SU-DHL-6 (cell line): Measurements from ENCODE around the gene LGALS4.
"Not testable (repeated sequence)": the region's sequence is repeated elsewhere in the genome, so short reads cannot be mapped to it uniquely, and the experiment has no call there.

Experiments
- H2AFZ ChIP-seq: fragments of 200-600 bp; sonication (generic); 2 replicates; pipeline ENCODE4 v1.6.1; 2014; ENCODE audit warnings: low read depth, mild to moderate bottlenecking, moderate library complexity, mixed read lengths, antibody characterized with exemption, low read length; ENCODE audit not compliant: severe bottlenecking
- H3F3A ChIP-seq: fragments of 200-600 bp; shearing (Covaris generic); 2 replicates; pipeline ENCODE4 v1.6.0; 2016; ENCODE audit warnings: antibody characterized with exemption, mild to moderate bottlenecking; ENCODE audit not compliant: insufficient read depth
- H3K27ac ChIP-seq: fragments of 200-600 bp; sonication (generic); 2 replicates; pipeline ENCODE4 v1.5.1; 2016; ENCODE audit warnings: low read depth, mild to moderate bottlenecking, low read length, moderate library complexity, mixed read lengths
- H3K27me3 ChIP-seq: fragments of 200-600 bp; sonication (generic), shearing (Covaris generic); 2 replicates; pipeline ENCODE4 v1.6.0; 2014; ENCODE audit warnings: mild to moderate bottlenecking, low read length
- H3K36me3 ChIP-seq: fragments of 200-600 bp; sonication (generic); 2 replicates; pipeline ENCODE4 v1.6.1; 2014; ENCODE audit warnings: mild to moderate bottlenecking, low read length, mixed read lengths
- H3K4me2 ChIP-seq: fragments of 300-600, 200-600 bp; shearing (Covaris generic), sonication (generic); 2 replicates; pipeline ENCODE4 v1.6.0; 2014; ENCODE audit warnings: low read length, low read depth, mild to moderate bottlenecking; ENCODE audit not compliant: poor library complexity, severe bottlenecking
- H3K4me3 ChIP-seq: fragments of 200-600 bp; sonication (generic); 2 replicates; pipeline ENCODE4 v1.5.1; 2014; ENCODE audit warnings: antibody characterized with exemption, low read length, mild to moderate bottlenecking, mixed read lengths; ENCODE audit not compliant: insufficient read depth, poor library complexity, severe bottlenecking
- H3K79me2 ChIP-seq: fragments of 200-600 bp; sonication (generic); 2 replicates; pipeline ENCODE4 v1.6.1; 2014; ENCODE audit warnings: mild to moderate bottlenecking, low read length, moderate library complexity; ENCODE audit not compliant: insufficient read depth
- H3K9ac ChIP-seq: fragments of 200-600 bp; sonication (generic); 2 replicates; pipeline ENCODE4 v1.7.0; 2014; ENCODE audit warnings: mild to moderate bottlenecking, low read length
- H3K9me2 ChIP-seq: fragments of 200-600 bp; sonication (generic); replicated peaks from 2 replicates; pipeline ENCODE4 v1.6.1; 2014; ENCODE audit warnings: low read length; ENCODE audit not compliant: insufficient read depth
- H3K9me3 ChIP-seq: fragments of 200-600 bp; sonication (generic); 2 replicates; pipeline ENCODE4 v1.6.1; 2014; ENCODE audit warnings: low read length, mixed read lengths; ENCODE audit not compliant: insufficient read depth
- H4K20me1 ChIP-seq: fragments of 200-600 bp; sonication (generic); 2 replicates; pipeline ENCODE4 v1.6.1; 2014; ENCODE audit warnings: low read depth, mild to moderate bottlenecking, antibody characterized with exemption, low read length, moderate library complexity, mixed read lengths
- EZH2phosphoT487 ChIP-seq: fragments of 200-600 bp; sonication (generic), shearing (Covaris generic); conservative IDR thresholded peaks from 2 replicates; pipeline ENCODE4 v1.6.1; 2018; ENCODE audit warnings: mild to moderate bottlenecking, antibody characterized with exemption, low read length, moderate library complexity, mixed read lengths
- TF ChIP-seq, protein P1 (sequence below): fragments of 200-600 bp; sonication (generic); IDR thresholded peaks from one replicate; pipeline ENCODE4 v1.5.1; 2017; ENCODE audit warnings: antibody characterized with exemption, mild to moderate bottlenecking, low read length, moderate library complexity; ENCODE audit not compliant: insufficient read depth, poor library complexity, severe bottlenecking

The LGALS4 gene

GRCh38 chr19:38833092-38833425 is 20.3 kb upstream of the LGALS4 start:
- no peaks in the 10 kb centered on the region for H3K9me2 ChIP-seq
- H3K27ac ChIP-seq = peak overlapping the region; percentile 43
- TF ChIP-seq EZH2phosphoT487 = no peak
- TF ChIP-seq, protein P1, sequence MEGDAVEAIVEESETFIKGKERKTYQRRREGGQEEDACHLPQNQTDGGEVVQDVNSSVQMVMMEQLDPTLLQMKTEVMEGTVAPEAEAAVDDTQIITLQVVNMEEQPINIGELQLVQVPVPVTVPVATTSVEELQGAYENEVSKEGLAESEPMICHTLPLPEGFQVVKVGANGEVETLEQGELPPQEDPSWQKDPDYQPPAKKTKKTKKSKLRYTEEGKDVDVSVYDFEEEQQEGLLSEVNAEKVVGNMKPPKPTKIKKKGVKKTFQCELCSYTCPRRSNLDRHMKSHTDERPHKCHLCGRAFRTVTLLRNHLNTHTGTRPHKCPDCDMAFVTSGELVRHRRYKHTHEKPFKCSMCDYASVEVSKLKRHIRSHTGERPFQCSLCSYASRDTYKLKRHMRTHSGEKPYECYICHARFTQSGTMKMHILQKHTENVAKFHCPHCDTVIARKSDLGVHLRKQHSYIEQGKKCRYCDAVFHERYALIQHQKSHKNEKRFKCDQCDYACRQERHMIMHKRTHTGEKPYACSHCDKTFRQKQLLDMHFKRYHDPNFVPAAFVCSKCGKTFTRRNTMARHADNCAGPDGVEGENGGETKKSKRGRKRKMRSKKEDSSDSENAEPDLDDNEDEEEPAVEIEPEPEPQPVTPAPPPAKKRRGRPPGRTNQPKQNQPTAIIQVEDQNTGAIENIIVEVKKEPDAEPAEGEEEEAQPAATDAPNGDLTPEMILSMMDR = no peak

GRCh38 chr19:38831142-38831605 is 18.4 kb upstream of the LGALS4 start:
- Histone ChIP-seq H3K27ac (peak overlapping the region; percentile 63), H2AFZ (peak overlapping the region; percentile 87), H3K4me2 (peak overlapping the region; percentile 65), H3K27me3 (no peaks in the 10 kb centered on the region), H3K9me3 (no peaks in the 10 kb centered on the region), H3K36me3 (no peaks in the 10 kb centered on the region), H4K20me1 (no peaks in the 10 kb centered on the region), H3K9me2 (no peaks in the 10 kb centered on the region), H3F3A (peaks cover 31% of the 10 kb centered on the region), H3K4me3 (peak overlapping the region; percentile 69), H3K9ac (peak overlapping the region; percentile 84), H3K79me2 (peaks cover 11% of the 10 kb centered on the region; the same call in 1 of the 2 replicates)
- TF ChIP-seq EZH2phosphoT487 = no peak
- TF ChIP-seq, protein P1 = no peak

More at GRCh38 chr19:38833092-38833425, 20.3 kb upstream of the LGALS4 start:
- no peaks in the 10 kb centered on the region; the same call in 1 of the 2 replicates for H4K20me1 ChIP-seq
- H3K4me3 ChIP-seq = no peak overlapping the region
- peaks cover 50% of the 10 kb centered on the region for H3F3A ChIP-seq
- peaks cover 11% of the 10 kb centered on the region; the same call in 1 of the 2 replicates for H3K79me2 ChIP-seq
- peaks cover 4% of the 10 kb centered on the region; the same call in 1 of the 2 replicates for H3K36me3 ChIP-seq
- H3K9ac ChIP-seq = no peak overlapping the region
- H3K4me2 ChIP-seq = no peak overlapping the region
- H3K9me3 ChIP-seq = no peaks in the 10 kb centered on the region
- H2AFZ ChIP-seq = no peak overlapping the region
- no peaks in the 10 kb centered on the region for H3K27me3 ChIP-seq

- H3K4me3 ChIP-seq = peak overlapping the region; percentile 69
- H3K27me3 ChIP-seq = no peaks in the 10 kb centered on the region
- no peaks in the 10 kb centered on the region for H4K20me1 ChIP-seq
- no peak overlapping the region for H3K27ac ChIP-seq
- peaks cover 11% of the 10 kb centered on the region; the same call in 1 of the 2 replicates for H3K79me2 ChIP-seq
- H3F3A ChIP-seq = peaks cover 21% of the 10 kb centered on the region
- TF ChIP-seq, protein P1 = no peak
- no peak for TF ChIP-seq EZH2phosphoT487
- peak overlapping the region; percentile 84 for H3K9ac ChIP-seq
- no peak overlapping the region for H2AFZ ChIP-seq
- H3K9me2 ChIP-seq = no peaks in the 10 kb centered on the region
- H3K4me2 ChIP-seq = peak overlapping the region; percentile 65
- H3K36me3 ChIP-seq = no peaks in the 10 kb centered on the region
- H3K9me3 ChIP-seq = no peaks in the 10 kb centered on the region
Measured at GRCh38 chr19:38830039-38830733, 17.4 kb upstream of the LGALS4 start.

DNA sequence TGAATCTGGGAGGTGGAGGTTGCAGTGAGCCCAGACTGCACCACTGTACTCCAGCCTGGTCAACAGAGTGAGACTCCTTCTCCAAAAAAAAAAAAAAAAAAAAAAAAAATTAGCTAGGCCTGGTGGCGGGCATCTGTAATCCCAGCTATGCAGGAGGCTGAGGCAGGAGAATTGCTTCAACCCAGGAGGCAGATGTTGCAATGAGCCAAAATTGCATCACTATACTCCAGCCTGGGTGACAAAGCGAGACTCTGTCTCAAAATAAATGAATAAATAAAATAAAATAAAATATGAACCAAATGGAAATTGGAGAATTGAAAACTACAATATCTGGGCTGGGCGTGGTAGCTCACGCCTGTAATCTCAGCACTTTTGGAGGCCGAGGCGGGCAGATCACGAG is 16.5 kb upstream of the LGALS4 start:
- peaks cover 11% of the 10 kb centered on the region; the same call in 1 of the 2 replicates for H3K79me2 ChIP-seq
- H3K9me2 ChIP-seq, H3K27ac ChIP-seq, H2AFZ ChIP-seq, H3K9me3 ChIP-seq, H3K9ac ChIP-seq, H3K27me3 ChIP-seq, H3K4me2 ChIP-seq, H3K4me3 ChIP-seq, H3K36me3 ChIP-seq, H4K20me1 ChIP-seq: not testable (repeated sequence)
- H3F3A ChIP-seq = peaks cover 12% of the 10 kb centered on the region
